ENCODE measurements around the gene PGAP2.

Gene PGAP2

DNA sequence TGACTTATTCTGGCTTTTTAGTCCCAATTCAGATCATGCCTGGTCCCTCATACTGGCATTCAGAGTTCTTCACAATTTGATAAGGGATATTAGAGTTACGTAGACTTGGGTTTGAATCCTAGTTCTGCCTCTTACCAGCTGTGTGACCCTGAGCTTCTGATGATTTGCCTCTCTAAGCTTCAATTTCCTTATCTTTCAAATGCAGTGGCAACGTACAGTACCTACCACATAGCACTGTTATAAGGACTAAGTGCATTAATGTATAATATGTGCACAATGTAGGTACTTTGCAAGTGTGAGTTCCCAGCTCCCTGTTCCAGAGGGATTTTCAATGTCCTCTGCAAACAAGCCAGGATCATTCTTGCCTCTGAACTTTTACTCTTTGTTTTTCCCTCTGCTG is 25.1 kb downstream of the PGAP2 start:
- Histone ChIP-seq H3K4me3 (peak overlapping the region in 4 of 10 experiments; percentile 90 to 99 (median 96); a peak in 5 of 20 replicates), H3K27ac (peak overlapping the region in 10 of 11 experiments; percentile 58 to 96 (median 94); a peak in 18 of 22 replicates), H3K9me3 (replicated peaks in 1 of 11) (no peaks in the 10 kb centered on the region), H4K20me1 (peaks cover 50 to 99% (median 87%) of the 10 kb centered on the region in 11 experiments; a peak in 21 of 22 replicates), H3K36me3 (peaks cover 45 to 79% (median 63%) of the 10 kb centered on the region in 11 experiments), H3K9ac (peak overlapping the region in 6 of 11 experiments; percentile 67 to 99 (median 96); a peak in 7 of 22 replicates), H3K4me1 (peaks cover 64 to 100% (median 88%) of the 10 kb centered on the region in 10 experiments), H3K4me2 (peak overlapping the region; percentile 92 to 100 (median 96); a peak in 17 of 22 replicates), H3K27me3 (no peaks in the 10 kb centered on the region)
- TF ChIP-seq Cebpa-rat (IDR thresholded peaks at IDR 0.05) = no peak

- Histone ChIP-seq H3K4me3 (peak overlapping the region in 9 of 10 experiments; percentile 17 to 99 (median 90); a peak in 16 of 20 replicates), H3K9me3 (replicated peaks in 1 of 11) (no peaks in the 10 kb centered on the region), H3K4me2 (peak overlapping the region; percentile 92 to 100 (median 96)), H3K9ac (peak overlapping the region; percentile 39 to 99 (median 94); a peak in 21 of 22 replicates), H3K36me3 (peaks cover 37 to 75% (median 57%) of the 10 kb centered on the region in 11 experiments), H3K4me1 (peaks cover 73 to 99% (median 91%) of the 10 kb centered on the region in 10 experiments), H4K20me1 (peaks cover 46 to 99% (median 87%) of the 10 kb centered on the region in 11 experiments), H3K27ac (peak overlapping the region; percentile 66 to 96 (median 93); a peak in 21 of 22 replicates), H3K27me3 (no peaks in the 10 kb centered on the region)
- TF ChIP-seq Cebpa-rat (IDR thresholded peaks at IDR 0.05) = no peak
These were observed 25.9 kb downstream of the PGAP2 start for GRCh38 chr11:3834349-3834663.

- Histone ChIP-seq H3K27ac (peak overlapping the region; percentile 66 to 96 (median 93)), H3K9me3 (replicated peaks in 1 of 11) (no peaks in the 10 kb centered on the region), H3K4me1 (peaks cover 78 to 99% (median 91%) of the 10 kb centered on the region in 10 experiments), H3K4me3 (peak overlapping the region in 9 of 10 experiments; percentile 17 to 99 (median 90); a peak in 16 of 20 replicates), H4K20me1 (peaks cover 45 to 99% (median 87%) of the 10 kb centered on the region in 11 experiments), H3K27me3 (no peaks in the 10 kb centered on the region), H3K36me3 (peaks cover 31 to 73% (median 51%) of the 10 kb centered on the region in 11 experiments), H3K4me2 (peak overlapping the region; percentile 92 to 100 (median 96)), H3K9ac (peak overlapping the region; percentile 39 to 99 (median 94))
- TF ChIP-seq Cebpa-rat (IDR thresholded peaks at IDR 0.05) = peak in 8 of 11 experiments; percentile 34 to 77 (median 62); a peak in 10 of 22 replicates
These were observed 26.5 kb downstream of the PGAP2 start for GRCh38 chr11:3834664-3835461.

GRCh38 chr11:3835751-3836150 is 27.4 kb downstream of the PGAP2 start:
- peak overlapping the region in 8 of 10 experiments; percentile 1 to 99 (median 92); a peak in 14 of 20 replicates for H3K4me3 ChIP-seq
- no peak for TF ChIP-seq Cebpa-rat (IDR thresholded peaks at IDR 0.05)
- H3K36me3 ChIP-seq = peaks cover 23 to 67% (median 43%) of the 10 kb centered on the region in 11 experiments; a peak in 21 of 22 replicates
- H3K9ac ChIP-seq = peak overlapping the region; percentile 39 to 99 (median 94); a peak in 21 of 22 replicates
- H3K9me3 ChIP-seq (replicated peaks in 1 of 11) = no peaks in the 10 kb centered on the region
- peaks cover 38 to 98% (median 83%) of the 10 kb centered on the region in 11 experiments for H4K20me1 ChIP-seq
- H3K27me3 ChIP-seq = no peaks in the 10 kb centered on the region
- peak overlapping the region; percentile 92 to 100 (median 96) for H3K4me2 ChIP-seq
- H3K27ac ChIP-seq = peak overlapping the region; percentile 66 to 96 (median 93)
- H3K4me1 ChIP-seq = peaks cover 74 to 92% (median 85%) of the 10 kb centered on the region in 10 experiments

DNA sequence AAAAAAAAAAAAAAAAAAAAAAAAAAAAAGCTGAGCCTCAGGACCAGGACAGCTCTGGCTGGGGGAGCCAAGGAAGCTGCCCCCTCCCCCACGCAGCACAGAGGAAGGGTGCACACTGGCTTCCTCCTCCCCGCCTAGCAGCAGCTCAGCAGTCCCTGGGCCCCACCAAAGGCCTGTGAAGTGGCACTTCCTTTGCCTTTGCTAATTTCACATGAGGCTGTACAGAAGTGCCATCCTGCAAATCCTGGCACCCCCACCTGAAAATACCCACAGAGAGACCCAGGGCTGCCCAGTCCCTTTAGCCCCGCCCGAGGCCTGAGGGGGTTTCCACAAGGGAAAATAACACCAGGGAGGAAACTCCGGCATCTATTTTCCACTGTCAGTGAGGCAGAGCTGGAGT is 28.5 kb downstream of the PGAP2 start:
- peaks cover 22 to 56% (median 32%) of the 10 kb centered on the region in 11 experiments; a peak in 20 of 22 replicates for H3K36me3 ChIP-seq
- peak overlapping the region in 8 of 10 experiments; percentile 83 to 99 (median 94); a peak in 15 of 20 replicates for H3K4me3 ChIP-seq
- H3K9ac ChIP-seq = peak overlapping the region; percentile 51 to 99 (median 94); a peak in 21 of 22 replicates
- peaks cover 26 to 87% (median 72%) of the 10 kb centered on the region in 11 experiments; a peak in 21 of 22 replicates for H4K20me1 ChIP-seq
- peaks cover 66 to 84% (median 77%) of the 10 kb centered on the region in 10 experiments for H3K4me1 ChIP-seq
- H3K9me3 ChIP-seq (replicated peaks in 1 of 11) = no peaks in the 10 kb centered on the region
- H3K27me3 ChIP-seq = no peaks in the 10 kb centered on the region
- no peak for TF ChIP-seq Cebpa-rat (IDR thresholded peaks at IDR 0.05)
- peak overlapping the region; percentile 66 to 96 (median 93); a peak in 20 of 22 replicates for H3K27ac ChIP-seq
- peak overlapping the region; percentile 92 to 100 (median 96) for H3K4me2 ChIP-seq

GRCh38 chr11:3837793-3838192 is 29.4 kb downstream of the PGAP2 start:
- Histone ChIP-seq H4K20me1 (peaks cover 17 to 78% (median 63%) of the 10 kb centered on the region in 11 experiments; a peak in 20 of 22 replicates), H3K4me3 (peak overlapping the region in 8 of 10 experiments; percentile 83 to 99 (median 94); a peak in 16 of 20 replicates), H3K9me3 (replicated peaks in 1 of 11) (no peaks in the 10 kb centered on the region), H3K9ac (peak overlapping the region in 10 of 11 experiments; percentile 94 to 99 (median 96); a peak in 16 of 22 replicates), H3K4me2 (peak overlapping the region; percentile 92 to 100 (median 96)), H3K4me1 (peaks cover 66 to 84% (median 78%) of the 10 kb centered on the region in 10 experiments), H3K27me3 (no peaks in the 10 kb centered on the region), H3K36me3 (peaks cover 15 to 47% (median 23%) of the 10 kb centered on the region in 11 experiments; a peak in 20 of 22 replicates), H3K27ac (peak overlapping the region in 10 of 11 experiments; percentile 91 to 96 (median 94); a peak in 19 of 22 replicates)
- peak in 2 of 11 experiments; percentile 25 to 44; a peak in 3 of 22 replicates for TF ChIP-seq Cebpa-rat (IDR thresholded peaks at IDR 0.05)

- H3K36me3 ChIP-seq = peaks cover 8 to 40% (median 16%) of the 10 kb centered on the region in 11 experiments; a peak in 19 of 22 replicates
- H3K27me3 ChIP-seq = no peaks in the 10 kb centered on the region
- no peaks in the 10 kb centered on the region for H3K9me3 ChIP-seq (replicated peaks in 1 of 11)
- H3K4me3 ChIP-seq = peak overlapping the region; percentile 83 to 99 (median 91); a peak in 19 of 20 replicates
- H3K9ac ChIP-seq = peak overlapping the region; percentile 88 to 99 (median 96); a peak in 21 of 22 replicates
- H3K27ac ChIP-seq = peak overlapping the region; percentile 89 to 96 (median 94)
- peak overlapping the region; percentile 92 to 100 (median 96) for H3K4me2 ChIP-seq
- no peak for TF ChIP-seq Cebpa-rat (IDR thresholded peaks at IDR 0.05)
- peaks cover 10 to 70% (median 56%) of the 10 kb centered on the region in 11 experiments; a peak in 18 of 22 replicates for H4K20me1 ChIP-seq
- peaks cover 66 to 81% (median 75%) of the 10 kb centered on the region in 10 experiments for H3K4me1 ChIP-seq
These were observed 30.1 kb downstream of the PGAP2 start for GRCh38 chr11:3838504-3838903.

Data from BLaER1 treated with 17β-estradiol and CSF1 and Interleukin-3, amounts not matched to agents 10 nM and 100 nM (cell line).